GM12865 (cell line): ENCODE measurements around the gene PALS1.

ENCODE experiments used
- DNase-seq: peaks from one replicate; pipeline ENCODE4 v3.0.0; 2010; ENCODE audit warnings: low read depth
- H3K4me3 ChIP-seq: 2 replicates; pipeline ENCODE4 v1.5.1; 2011; ENCODE audit warnings: mild to moderate bottlenecking, low read depth, low read length, control low read depth
- CTCF ChIP-seq: IDR thresholded peaks from 2 replicates; pipeline ENCODE4 v1.5.1; 2011; ENCODE audit warnings: low read length, control low read depth, low read depth, inconsistent platforms; ENCODE audit not compliant: insufficient read depth; ENCODE audit errors: missing control alignments

PALS1 gene

GRCh38 chr14:67221248-67221981, 19.8 kb upstream of the PALS1 start:
- no peak overlapping the region for H3K4me3 ChIP-seq
- no peak for DNase-seq

DNA sequence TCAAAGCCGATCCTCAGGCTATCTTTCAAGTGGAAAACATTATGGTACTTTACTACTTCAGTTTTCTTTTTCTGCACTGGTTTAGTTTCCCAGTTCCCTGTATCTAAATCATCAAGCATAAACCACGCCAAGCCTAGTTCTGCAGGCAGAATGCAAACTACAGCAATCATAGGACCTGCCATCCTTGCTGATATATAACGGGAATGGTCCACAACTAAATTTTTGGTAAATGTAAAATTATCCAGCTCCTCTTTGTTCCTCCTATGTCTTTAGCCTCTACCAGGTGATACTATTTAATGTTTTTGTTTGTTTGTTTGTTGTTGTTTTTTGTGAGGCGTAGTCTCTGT, 19.3 kb upstream of the PALS1 start:
- TF ChIP-seq CTCF = no peak
- DNase-seq = no peak
- no peak overlapping the region for H3K4me3 ChIP-seq

More at GRCh38 chr14:67221248-67221981, 19.8 kb upstream of the PALS1 start:
- no peak for TF ChIP-seq CTCF

DNA sequence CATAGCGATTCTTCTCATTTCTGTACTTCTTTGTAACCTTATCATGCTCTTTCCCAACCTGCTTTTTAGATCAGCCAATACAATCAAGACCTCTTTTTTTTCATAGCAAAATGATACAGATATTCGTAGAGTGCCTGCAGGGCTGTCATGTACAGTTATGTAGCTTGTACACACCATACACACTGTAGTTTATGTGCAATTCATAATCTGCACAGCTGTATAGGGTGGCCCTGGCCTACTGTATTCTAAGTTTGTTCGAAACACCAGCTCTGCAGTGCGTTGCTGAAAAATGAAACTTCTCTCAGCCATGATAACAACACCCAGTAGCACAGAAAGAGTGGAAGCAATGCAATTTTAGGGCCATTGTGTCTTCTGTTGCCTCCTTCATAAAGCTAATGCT, 15.7 kb upstream of the PALS1 start:
- no peak for TF ChIP-seq CTCF
- no peak overlapping the region for H3K4me3 ChIP-seq
- no peak for DNase-seq

DNA sequence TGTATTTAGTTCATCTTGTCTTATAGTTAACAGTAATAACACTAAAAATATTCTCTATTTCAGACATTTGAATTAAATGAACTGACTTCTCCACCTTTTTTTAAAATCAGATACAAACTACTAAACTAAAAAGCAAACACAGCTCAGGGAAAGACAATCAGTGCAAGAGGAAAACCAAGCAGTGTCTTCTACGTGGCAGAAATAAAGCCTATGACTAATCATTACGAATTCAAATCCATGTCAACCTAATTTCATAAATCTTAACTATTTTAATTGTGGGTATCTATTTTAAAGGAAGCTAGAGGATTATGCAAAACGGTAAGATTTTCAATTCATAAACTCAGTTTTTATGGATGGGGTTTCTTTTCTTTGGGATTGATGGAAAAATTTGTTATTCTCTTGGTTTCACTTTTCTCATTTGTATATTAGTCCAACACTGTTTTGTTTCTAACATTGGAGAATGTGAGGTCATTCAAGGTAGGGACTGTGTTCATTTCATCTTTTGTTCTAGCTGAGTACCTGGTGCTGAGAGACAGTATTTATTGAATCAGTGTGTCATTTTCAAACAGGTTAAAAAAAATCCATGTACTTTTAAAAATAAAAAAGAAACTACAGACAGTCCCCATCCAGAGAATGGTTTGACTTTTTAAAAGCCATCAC, 12.8 kb upstream of the PALS1 start:
- H3K4me3 ChIP-seq = no peak overlapping the region
- no peak for DNase-seq
- TF ChIP-seq CTCF = no peak

DNA sequence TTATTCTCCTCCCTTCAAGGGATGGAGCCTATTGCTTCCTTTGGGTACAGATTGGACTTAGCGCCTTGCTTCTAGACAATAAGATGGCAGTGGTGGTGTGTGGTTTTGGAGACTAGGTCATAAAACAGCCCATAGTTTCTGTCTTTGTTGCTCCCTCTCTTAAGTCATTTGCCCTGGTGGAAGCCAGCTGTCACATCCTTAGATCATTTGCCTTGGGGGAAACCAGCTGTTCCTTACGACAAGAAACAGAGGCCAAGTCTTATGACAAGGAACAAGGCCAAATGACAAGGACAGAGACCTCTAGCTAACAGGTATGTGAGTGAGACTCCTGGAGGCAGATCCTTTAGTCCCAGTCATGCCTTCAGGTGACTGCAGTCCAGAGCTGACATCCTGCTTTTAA, 9.2 kb upstream of the PALS1 start:
- H3K4me3 ChIP-seq = no peak overlapping the region
- TF ChIP-seq CTCF = no peak
- DNase-seq = no peak

DNA sequence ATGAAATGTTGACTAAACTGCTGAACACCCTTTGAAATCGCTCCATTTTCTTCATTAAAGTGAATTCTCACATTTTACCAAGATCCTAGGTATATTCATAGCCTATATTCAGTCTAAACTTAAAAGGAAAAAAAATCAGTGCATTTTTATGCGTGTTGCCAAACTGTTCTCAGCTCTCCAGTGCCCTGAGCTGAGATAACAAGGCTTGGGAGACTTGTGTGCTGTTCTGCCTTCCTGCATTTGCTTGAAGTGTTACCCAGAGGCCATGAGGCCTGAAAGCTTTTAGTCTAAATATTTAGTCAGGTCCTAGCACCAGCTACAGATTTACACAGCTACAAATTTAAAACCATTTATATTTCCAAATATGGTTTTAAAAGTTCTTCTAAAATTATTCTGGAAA, 8.6 kb upstream of the PALS1 start:
- TF ChIP-seq CTCF = no peak
- H3K4me3 ChIP-seq = no peak overlapping the region

DNA sequence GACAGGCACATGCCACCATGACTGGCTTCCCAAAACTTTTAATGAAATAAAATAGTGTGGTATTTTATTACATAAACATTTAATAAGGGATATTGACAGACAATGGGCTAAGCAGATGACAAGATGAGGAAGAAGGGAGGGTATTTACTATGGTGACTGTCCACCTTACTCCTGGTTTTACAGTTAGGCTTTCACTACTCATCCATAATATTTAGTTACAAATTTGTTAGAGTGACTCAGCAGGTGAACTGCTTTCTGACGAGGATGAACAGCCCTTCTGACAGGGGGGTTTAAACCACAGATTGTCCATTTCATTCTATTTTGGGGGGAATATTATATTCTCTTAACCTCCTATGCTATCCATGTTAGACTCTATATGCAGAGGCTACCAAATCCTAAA, 3.6 kb upstream of the PALS1 start:
- no peak overlapping the region for H3K4me3 ChIP-seq
- TF ChIP-seq CTCF = no peak
- no peak for DNase-seq

More for the DNA sequence above, 8.6 kb upstream of the PALS1 start:
- no peak for DNase-seq
